Measurements from ENCODE around the gene SNRNP25.

Gene SNRNP25

GRCh38 chr16:63998-64913 lies 10.6 kb downstream of the SNRNP25 start:
- DNase-seq = no peak

- no peak for DNase-seq
Measured at GRCh38 chr16:64914-65255, 11.3 kb downstream of the SNRNP25 start.

GRCh38 chr16:65745-66144 lies 12.1 kb downstream of the SNRNP25 start:
- peak; percentile 37 for DNase-seq

GRCh38 chr16:66309-67182 lies 12.9 kb downstream of the SNRNP25 start:
- DNase-seq = no peak

- DNase-seq = no peak
Measured at GRCh38 chr16:67183-67791, 13.7 kb downstream of the SNRNP25 start.

GRCh38 chr16:67884-68789 lies 14.5 kb downstream of the SNRNP25 start:
- DNase-seq = no peak

- DNase-seq = no peak
Measured at GRCh38 chr16:69181-69580, 15.6 kb downstream of the SNRNP25 start.

- DNase-seq = no peak
Measured at GRCh38 chr16:71210-71539, 17.5 kb downstream of the SNRNP25 start.

- DNase-seq = no peak
Measured at GRCh38 chr16:71540-72401, 18.1 kb downstream of the SNRNP25 start.

GRCh38 chr16:72561-73548 lies 19.2 kb downstream of the SNRNP25 start, which contains the start of gene RHBDF1:
Gene RHBDF1 (minus strand): TSS chr16:72631. CDS start chr16:65015, 7,616 bp downstream.
- DNase-seq = no peak

- DNase-seq = no peak
Measured at GRCh38 chr16:74051-74746, 20.6 kb downstream of the SNRNP25 start.

GRCh38 chr16:74747-75334 lies 21.2 kb downstream of the SNRNP25 start:
- no peak for DNase-seq

- peak; percentile 46 for DNase-seq
Measured at GRCh38 chr16:75580-76501, 22.2 kb downstream of the SNRNP25 start.

- DNase-seq = peak; percentile 43
Measured at GRCh38 chr16:76535-77272, 23.1 kb downstream of the SNRNP25 start.

- DNase-seq = no peak
Measured at GRCh38 chr16:77273-77806, 23.7 kb downstream of the SNRNP25 start.

GRCh38 chr16:77807-78443 lies 24.3 kb downstream of the SNRNP25 start, which contains the start of gene MPG:
Gene MPG (plus strand): TSS chr16:78225. CDS start chr16:78310, 85 bp downstream.
- peak; percentile 27 for DNase-seq

Data from KG1 (cell line).